Tibial nerve (tissue), 4 donors: ENCODE measurements around the gene MLNR. TPM values are rescaled to one million over a fixed set of nuclear protein-coding genes. Genes with fewer than 3 reads are reported as not detected.

Source experiments
- DNase-seq, 2 donors: peaks; one replicate each; pipeline ENCODE4 v3.0.0-alpha.2; 2019; ENCODE audit warnings: low spot score in 2 of 2
- H3K27ac ChIP-seq, 4 donors: fragments of 200-600 bp; sonication (generic) in 3 of 4; one replicate each; pipeline ENCODE4 v1.5.1; 2017 to 2019; ENCODE audit warnings: mild to moderate bottlenecking in 1 of 4
- H3K27me3 ChIP-seq, 2 donors: fragments of 200-600 bp; sonication (generic) in 1 of 2; one replicate each; pipeline versions ENCODE4 v1.5.1 to v1.6.0; 2017 to 2019
- H3K36me3 ChIP-seq, 3 donors: fragments of 200-600 bp; sonication (generic); one replicate each; pipeline ENCODE4 v1.5.1; 2018 to 2019
- H3K4me1 ChIP-seq, 4 donors: fragments of 200-600 bp; sonication (generic) in 3 of 4; one replicate each; pipeline ENCODE4 v1.5.1; 2017 to 2019
- H3K4me3 ChIP-seq, 4 donors: fragments of 200-600 bp; sonication (generic) in 3 of 4; one replicate each; pipeline ENCODE4 v1.5.1; 2017 to 2019; ENCODE audit warnings: mild to moderate bottlenecking in 1 of 4, moderate library complexity in 1 of 4
- H3K9me3 ChIP-seq, 4 donors: fragments of 200-600 bp; sonication (generic) in 3 of 4; one replicate each; pipeline ENCODE4 v1.5.1; 2017 to 2019
- EP300 ChIP-seq, 2 donors: sonication (generic); formaldehyde crosslinking; IDR thresholded peaks; one replicate each; pipeline ENCODE4 v1.6.1; 2017; ENCODE audit warnings: antibody characterized with exemption in 2 of 2, mild to moderate bottlenecking in 1 of 2
- POLR2A ChIP-seq, 2 donors: fragments of 450-650 bp; IDR thresholded peaks; one replicate each; pipeline ENCODE4 v1.6.1; 2017; ENCODE audit warnings: antibody characterized with exemption in 2 of 2, mild to moderate bottlenecking in 2 of 2, moderate library complexity in 2 of 2
- WGBS, 2 donors: methylation state at CpG; one replicate each; pipeline ENCODE4 v1.1.5; 2018; 5-methylcytosine and 5-hydroxymethylcytosine counted together
- total RNA-seq, 4 donors: library from RNA; depleted of rRNA; stranded (reverse); fragments of >200 nt; gene quantifications; one replicate each; pipeline ENCODE4 v1.1.0, GENCODE V29; 2016
- TF ChIP-seq, protein P1 (sequence below), 5 experiments: fragments of 200-600 bp in 3 of 5; fragments of 450-650 bp in 2 of 5; sonication (generic) in 3 of 5; IDR thresholded peaks; one replicate each; pipeline ENCODE4 v1.5.1; 2016 to 2019; ENCODE audit warnings: antibody characterized with exemption in 5 of 5, mild to moderate bottlenecking in 3 of 5, moderate library complexity in 2 of 5

The MLNR gene
- total RNA-seq, 4 donors from 2014 or later = 0.42 TPM; not detected in 3

DNA sequence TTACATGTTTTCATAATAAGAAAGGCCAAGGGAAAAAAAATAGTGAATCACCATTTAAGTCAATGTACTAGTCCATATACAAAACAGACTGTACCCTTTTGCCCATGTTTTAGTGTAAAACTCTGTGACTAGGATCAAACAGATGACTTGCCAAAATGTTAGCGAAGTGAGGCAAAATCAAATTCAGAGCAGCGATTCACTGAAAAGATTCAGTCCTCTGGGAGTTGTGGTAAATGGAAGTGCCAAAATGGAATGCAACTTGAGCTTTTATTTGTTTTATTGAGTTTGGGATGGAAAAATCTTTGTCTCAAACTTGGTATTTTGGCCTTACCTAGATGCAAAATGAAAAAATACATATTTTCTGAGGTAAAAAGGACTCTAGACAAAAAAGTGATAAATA is 36.7 kb downstream of the MLNR start:
- WGBS, 2 donors = 67% methylated on average over 2 of the region's 2 CpGs
- Histone ChIP-seq H3K36me3 (peaks cover 0 to 65% (median 3%) of the 10 kb centered on the region in 3 donors), H3K27ac (peak overlapping the region; percentile 68 to 87 (median 81)), H3K4me1 (peaks cover 0 to 54% (median 3%) of the 10 kb centered on the region in 4 donors), H3K9me3 (no peaks in the 10 kb centered on the region), H3K4me3 (no peak overlapping the region), H3K27me3 (no peaks in the 10 kb centered on the region)
- DNase-seq = peak in 1 of 2 donors; percentile 38
- TF ChIP-seq EP300 (IDR thresholded peaks at IDR 0.05) (peak in 1 of 2 donors; percentile 46), POLR2A (IDR thresholded peaks at IDR 0.05) (no peak)
- TF ChIP-seq, protein P1, sequence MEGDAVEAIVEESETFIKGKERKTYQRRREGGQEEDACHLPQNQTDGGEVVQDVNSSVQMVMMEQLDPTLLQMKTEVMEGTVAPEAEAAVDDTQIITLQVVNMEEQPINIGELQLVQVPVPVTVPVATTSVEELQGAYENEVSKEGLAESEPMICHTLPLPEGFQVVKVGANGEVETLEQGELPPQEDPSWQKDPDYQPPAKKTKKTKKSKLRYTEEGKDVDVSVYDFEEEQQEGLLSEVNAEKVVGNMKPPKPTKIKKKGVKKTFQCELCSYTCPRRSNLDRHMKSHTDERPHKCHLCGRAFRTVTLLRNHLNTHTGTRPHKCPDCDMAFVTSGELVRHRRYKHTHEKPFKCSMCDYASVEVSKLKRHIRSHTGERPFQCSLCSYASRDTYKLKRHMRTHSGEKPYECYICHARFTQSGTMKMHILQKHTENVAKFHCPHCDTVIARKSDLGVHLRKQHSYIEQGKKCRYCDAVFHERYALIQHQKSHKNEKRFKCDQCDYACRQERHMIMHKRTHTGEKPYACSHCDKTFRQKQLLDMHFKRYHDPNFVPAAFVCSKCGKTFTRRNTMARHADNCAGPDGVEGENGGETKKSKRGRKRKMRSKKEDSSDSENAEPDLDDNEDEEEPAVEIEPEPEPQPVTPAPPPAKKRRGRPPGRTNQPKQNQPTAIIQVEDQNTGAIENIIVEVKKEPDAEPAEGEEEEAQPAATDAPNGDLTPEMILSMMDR (IDR thresholded peaks at IDR 0.05) = no peak

DNA sequence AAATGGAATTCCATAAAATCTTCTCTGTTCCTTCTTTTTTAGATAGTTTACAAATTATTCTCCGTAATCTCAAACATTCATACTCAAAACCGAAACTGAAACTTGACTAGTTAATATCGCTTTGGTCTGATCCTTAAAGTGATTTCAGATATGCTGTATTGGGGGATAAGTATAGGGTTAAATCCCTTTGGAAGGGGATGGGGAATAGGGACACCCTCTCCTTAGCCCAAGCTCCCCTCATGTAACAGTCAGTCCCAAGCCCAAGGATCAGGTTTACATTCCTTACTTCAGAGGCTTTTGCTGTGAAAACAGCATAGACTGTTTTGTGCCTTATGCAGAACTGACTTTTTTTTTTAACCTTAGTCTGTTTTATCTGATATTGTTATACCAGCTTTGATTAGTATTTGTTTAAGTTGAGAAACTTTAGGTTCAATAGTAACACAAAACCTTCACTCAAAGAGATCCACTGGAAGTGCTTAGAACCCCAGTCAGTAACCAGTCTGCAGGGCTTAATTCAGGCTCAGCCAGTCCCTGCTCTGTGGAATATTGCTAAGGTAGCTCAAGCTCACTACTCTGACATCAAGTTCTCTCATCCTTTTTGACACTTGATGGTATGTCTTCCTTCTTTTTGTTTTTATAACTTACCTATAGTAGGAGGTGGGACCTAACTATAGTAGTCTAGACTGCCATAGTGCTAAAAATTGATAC is 38.1 kb downstream of the MLNR start:
- 47 to 65% methylated on average over 3 of the region's 3 CpGs for WGBS, 2 donors
- TF ChIP-seq POLR2A (IDR thresholded peaks at IDR 0.05) (no peak), EP300 (IDR thresholded peaks at IDR 0.05) (no peak)
- TF ChIP-seq, protein P1 (IDR thresholded peaks at IDR 0.05) = no peak
- H3K36me3 ChIP-seq = peaks cover 0 to 74% (median 3%) of the 10 kb centered on the region in 3 donors
- peak overlapping the region; percentile 68 to 87 (median 81) for H3K27ac ChIP-seq
- H3K4me1 ChIP-seq = peaks cover 0 to 40% (median 3%) of the 10 kb centered on the region in 4 donors
- no peaks in the 10 kb centered on the region for H3K9me3 ChIP-seq
- H3K27me3 ChIP-seq = no peaks in the 10 kb centered on the region
- no peak for DNase-seq
- peak overlapping the region in 2 of 4 donors; percentile 35 to 36 for H3K4me3 ChIP-seq

DNA sequence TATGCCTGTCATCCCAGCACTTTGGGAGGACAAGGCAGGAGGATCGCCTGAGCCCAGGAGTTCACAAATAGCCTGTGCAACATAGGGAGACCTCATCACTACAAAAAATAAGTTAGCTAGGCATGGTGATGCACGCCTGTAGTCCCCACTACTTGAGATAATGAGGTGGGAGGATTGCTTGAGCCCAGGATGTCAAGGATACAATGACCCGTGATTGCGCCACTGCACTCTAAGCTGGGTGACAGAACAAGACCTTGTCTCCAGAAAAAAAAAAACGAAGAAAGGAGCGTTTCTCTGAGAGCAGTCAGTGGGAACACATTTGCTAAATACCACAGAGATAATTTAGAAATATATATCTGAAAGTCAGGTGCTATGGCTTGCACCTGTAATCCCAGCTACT is 39.4 kb downstream of the MLNR start:
- 89 to 94% methylated on average over 6 of the region's 6 CpGs for WGBS, 2 donors
- H3K9me3 ChIP-seq = no peaks in the 10 kb centered on the region
- TF ChIP-seq, protein P1 (IDR thresholded peaks at IDR 0.05) = no peak
- TF ChIP-seq EP300 (IDR thresholded peaks at IDR 0.05) (no peak), POLR2A (IDR thresholded peaks at IDR 0.05) (no peak)
- peaks cover 0 to 35% (median 3%) of the 10 kb centered on the region in 4 donors for H3K4me1 ChIP-seq
- H3K36me3 ChIP-seq = peaks cover 0 to 60% (median 3%) of the 10 kb centered on the region in 3 donors
- H3K4me3 ChIP-seq = no peak overlapping the region
- H3K27me3 ChIP-seq = no peaks in the 10 kb centered on the region
- DNase-seq = no peak
- no peak overlapping the region for H3K27ac ChIP-seq

DNA sequence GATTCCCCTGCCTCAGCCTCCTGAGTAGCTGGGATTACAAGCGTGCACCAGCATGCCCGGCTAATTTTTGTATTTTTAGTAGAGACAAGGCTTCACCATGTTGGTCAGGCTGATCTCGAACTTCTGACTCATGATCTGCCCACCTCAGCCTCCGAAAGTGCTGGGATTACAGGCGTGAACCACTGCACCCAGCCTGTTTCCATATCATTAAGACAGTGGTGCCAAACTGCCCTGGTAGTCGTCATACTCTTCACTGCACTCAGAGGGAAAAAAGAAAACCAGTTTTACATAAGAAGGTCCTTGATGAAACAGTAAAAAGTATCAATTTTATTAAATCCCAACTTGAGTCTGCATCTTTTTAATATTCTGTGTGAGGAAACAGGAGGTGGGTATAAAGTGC is 42.5 kb downstream of the MLNR start:
- DNase-seq = no peak
- no peak overlapping the region for H3K27ac ChIP-seq
- peaks cover 0 to 49% (median 3%) of the 10 kb centered on the region in 3 donors for H3K36me3 ChIP-seq
- H3K27me3 ChIP-seq = no peaks in the 10 kb centered on the region
- no peak overlapping the region for H3K4me3 ChIP-seq
- no peaks in the 10 kb centered on the region for H3K9me3 ChIP-seq
- WGBS, 2 donors = 90 to 96% methylated on average over 6 of the region's 6 CpGs
- no peak for TF ChIP-seq POLR2A (IDR thresholded peaks at IDR 0.05)
- TF ChIP-seq, protein P1 (IDR thresholded peaks at IDR 0.05) = no peak
- TF ChIP-seq EP300 (IDR thresholded peaks at IDR 0.05) = no peak
- peaks cover 0 to 13% (median under 1%) of the 10 kb centered on the region in 4 donors for H3K4me1 ChIP-seq

DNA sequence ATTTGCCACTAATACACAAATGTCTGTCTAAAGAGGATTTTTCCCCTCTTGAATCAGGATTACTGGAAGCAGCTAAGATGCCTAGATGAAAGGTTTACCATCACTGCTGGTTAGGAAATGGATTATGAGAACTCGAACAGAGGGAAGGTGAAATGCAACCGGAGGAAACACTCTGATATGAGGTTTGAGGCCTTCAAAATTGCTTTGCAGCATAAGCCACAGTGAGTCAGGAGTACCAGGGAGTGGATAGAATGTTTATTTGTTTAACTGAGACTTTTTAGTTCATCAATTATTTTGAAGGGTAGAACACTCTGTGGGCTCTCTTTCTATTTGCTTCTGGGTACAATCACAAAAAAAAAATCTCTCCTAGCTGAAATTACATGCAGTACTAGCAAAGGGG is 45.7 kb downstream of the MLNR start:
- no peaks in the 10 kb centered on the region for H3K27me3 ChIP-seq
- H3K27ac ChIP-seq = peak overlapping the region in 2 of 4 donors; percentile 27 to 72
- peaks cover 0 to 44% (median 0%) of the 10 kb centered on the region in 3 donors for H3K36me3 ChIP-seq
- WGBS, 2 donors = 55 to 64% methylated on average over 2 of the region's 2 CpGs
- no peak overlapping the region for H3K4me3 ChIP-seq
- no peaks in the 10 kb centered on the region for H3K9me3 ChIP-seq
- no peak for TF ChIP-seq POLR2A (IDR thresholded peaks at IDR 0.05)
- no peak for TF ChIP-seq EP300 (IDR thresholded peaks at IDR 0.05)
- TF ChIP-seq, protein P1 (IDR thresholded peaks at IDR 0.05) = no peak
- H3K4me1 ChIP-seq = peaks cover 0 to 2% (median 0%) of the 10 kb centered on the region in 4 donors
- no peak for DNase-seq
